ENCODE measurements around the gene DVL1.
"Not testable (repeated sequence)": the region's sequence is repeated elsewhere in the genome, so short reads cannot be mapped to it uniquely, and the experiment has no call there.

Gene DVL1

DNA sequence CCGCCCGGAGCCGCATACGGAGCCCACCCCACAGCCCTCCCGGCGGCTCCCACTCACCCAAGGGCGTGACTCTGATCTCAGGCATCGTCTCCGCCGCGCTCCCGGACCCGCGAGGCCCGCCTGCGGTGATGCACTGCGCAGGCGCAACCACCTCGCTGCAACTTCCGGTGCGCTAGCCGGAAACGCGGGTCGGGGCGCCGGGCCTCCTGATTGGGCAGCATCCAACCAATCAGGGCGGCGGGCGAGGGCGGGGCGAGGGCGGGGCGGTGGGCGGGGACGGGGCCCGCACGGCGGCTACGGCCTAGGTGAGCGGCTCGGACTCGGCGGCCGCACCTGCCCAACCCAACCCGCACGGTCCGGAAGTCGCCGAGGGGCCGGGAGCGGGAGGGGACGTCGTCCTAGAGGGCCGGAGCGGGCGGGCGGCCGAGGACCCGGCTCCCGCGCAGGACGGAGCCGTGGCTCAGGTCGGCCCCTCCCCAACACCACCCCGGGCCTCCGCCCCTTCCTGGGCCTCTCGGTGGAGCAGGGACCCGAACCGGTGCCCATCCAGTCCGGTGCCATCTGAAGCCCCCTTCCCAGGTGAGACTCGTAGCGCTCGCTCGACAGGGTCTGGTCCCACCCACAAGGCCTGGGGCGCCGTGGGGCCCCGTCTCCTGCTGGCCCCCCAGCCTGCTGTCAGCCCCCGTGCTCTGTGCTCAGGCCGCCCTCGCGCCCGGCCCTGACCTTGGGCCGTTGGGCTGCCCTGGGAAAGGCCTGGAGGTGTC is 24.5 kb downstream of the DVL1 start, which contains the start of the genes CPTP and INTS11:
TSS of gene CPTP (plus strand) at position 279 of the 764 bp plus-strand sequence. CDS start 2,109 bp downstream, outside the sequence.
TSS of gene INTS11 (minus strand) at position 137 of the 764 bp plus-strand sequence. CDS start at position 85, 52 bp downstream.
- DNase-seq: peak; percentile 96

DNA sequence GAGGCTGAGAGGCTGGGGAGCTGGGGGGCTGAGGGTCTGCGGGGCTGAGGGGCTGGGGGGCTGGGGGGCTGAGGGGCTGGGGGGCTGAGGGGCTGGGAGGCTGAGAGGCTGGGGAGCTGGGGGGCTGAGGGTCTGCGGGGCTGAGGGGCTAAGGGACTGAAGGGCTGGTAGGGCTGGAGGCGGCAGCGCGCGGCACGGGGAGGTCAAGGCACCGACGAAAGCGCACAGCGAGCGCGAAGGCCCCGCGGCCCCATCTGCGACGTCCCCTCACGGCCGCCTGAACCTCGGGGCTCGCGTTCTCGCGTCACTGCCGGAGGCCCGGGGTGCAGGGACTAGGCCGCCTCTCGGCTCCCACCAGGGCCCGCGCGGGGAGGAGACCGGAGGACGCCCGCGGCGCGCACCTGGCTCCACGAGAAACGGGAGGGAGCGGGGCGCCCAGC is 25.1 kb downstream of the DVL1 start:
- DNase-seq: no peak

DNA sequence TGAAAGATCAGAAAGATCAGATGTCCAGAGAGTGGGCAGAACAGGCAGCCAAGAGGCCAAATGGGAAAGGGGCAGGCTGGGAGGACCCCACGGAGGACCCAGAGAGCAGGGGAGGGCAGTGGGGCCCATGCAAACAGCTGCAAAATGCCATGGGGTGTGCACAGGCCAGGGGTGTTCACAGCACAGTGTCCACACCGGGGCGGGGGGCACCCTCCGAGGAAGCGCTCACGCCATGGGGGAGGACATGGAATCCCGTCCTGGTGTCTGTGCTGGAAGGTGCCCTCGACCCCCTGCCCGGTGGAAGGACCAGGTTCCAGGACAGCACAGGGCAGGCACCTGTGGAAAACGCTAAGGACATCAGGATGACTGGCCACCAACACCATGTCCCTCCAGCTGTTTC is 26.3 kb downstream of the DVL1 start:
- no peak for DNase-seq

DNA sequence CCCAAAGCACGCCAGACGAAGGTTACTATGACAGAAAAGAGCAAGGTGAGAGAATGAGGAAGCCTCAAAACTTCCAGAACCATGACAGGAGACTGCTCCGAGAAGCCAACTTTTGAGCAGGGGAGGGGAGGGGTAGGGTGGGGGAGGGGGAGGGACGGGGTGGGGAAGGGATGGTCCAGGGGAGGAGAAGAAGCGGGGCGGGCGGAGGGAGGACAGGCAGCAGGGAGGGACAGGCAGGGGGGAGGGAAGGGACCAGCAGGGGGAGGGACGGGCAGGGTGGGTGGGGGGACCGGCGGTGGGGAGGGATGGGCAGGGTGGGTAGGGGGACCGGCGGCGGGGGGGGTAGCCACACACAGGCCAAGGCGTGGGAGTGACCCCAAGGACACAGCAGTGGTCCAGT is 26.8 kb downstream of the DVL1 start:
- no peak for DNase-seq

DNA sequence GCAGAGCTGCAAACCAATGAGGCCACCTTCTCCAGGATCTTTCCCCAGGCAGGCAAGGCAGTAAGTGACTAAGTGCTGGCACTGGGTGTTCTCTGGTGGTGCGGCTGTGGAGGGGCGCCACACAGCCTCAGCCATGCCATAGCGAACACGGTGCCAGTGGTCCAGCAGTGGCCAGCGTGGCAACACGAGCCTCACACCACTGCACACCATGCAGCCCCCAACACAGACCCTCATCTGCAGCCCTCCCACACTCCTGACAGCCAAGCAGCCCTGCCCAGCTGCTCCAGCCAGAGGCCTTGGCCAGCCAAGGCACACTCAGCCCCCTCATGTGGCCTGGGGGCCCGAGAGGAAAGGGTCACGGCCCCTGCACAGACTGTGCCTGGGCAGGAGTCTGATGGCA is 27.7 kb downstream of the DVL1 start:
- no peak for DNase-seq

DNA sequence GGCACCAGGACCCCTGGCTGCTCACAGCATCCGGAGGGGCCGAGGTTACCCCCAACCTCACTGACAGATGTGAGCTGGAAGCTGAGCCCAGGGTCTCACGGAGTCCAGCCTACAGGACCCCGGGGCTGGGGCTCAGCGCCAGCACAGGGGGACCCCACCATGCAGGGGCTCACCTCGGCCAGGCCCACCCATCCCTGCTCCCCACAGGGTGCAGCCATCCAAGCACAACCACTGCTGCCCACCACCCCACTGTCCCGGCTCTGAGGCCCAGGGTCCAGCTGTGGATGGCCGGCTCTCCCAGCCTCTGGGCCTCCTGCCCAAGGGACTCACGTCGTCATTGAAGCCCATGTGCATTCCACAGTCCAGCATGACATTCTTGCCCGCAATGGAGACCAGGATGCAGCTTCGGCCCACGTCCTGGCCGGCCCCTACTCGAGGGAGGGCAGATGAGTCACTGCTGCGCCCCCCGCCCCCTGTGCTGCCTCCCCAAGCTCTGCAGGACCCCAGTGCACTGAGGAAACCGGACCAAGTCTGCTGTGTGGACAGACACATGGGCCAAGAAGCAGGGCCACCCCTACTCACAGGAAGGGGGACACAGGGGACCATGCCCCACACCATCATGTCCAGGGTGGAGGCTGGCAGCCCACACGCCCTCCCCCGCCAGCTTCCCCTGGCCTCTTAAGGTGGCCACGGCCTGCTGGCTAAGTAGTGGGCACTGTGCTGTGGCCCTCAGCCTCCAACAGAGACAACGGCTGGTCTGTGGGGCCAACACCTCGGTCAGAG is 28.4 kb downstream of the DVL1 start:
- DNase-seq: no peak

DNA sequence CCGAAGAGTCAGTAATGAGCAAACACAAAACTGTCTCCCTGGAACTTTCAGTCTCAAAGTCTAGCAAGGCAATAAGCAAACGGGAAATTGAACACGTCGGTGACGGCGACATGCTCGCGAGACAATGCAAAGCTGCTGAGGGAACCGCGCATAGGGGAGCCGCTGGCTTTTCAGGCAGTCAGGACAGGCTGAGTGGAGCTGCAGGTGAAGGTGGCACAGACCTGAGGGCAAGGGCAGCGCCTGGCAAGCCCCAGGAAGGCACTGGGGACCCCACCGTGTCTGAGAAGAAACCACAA is 29.6 kb downstream of the DVL1 start:
- no peak for DNase-seq

DNA sequence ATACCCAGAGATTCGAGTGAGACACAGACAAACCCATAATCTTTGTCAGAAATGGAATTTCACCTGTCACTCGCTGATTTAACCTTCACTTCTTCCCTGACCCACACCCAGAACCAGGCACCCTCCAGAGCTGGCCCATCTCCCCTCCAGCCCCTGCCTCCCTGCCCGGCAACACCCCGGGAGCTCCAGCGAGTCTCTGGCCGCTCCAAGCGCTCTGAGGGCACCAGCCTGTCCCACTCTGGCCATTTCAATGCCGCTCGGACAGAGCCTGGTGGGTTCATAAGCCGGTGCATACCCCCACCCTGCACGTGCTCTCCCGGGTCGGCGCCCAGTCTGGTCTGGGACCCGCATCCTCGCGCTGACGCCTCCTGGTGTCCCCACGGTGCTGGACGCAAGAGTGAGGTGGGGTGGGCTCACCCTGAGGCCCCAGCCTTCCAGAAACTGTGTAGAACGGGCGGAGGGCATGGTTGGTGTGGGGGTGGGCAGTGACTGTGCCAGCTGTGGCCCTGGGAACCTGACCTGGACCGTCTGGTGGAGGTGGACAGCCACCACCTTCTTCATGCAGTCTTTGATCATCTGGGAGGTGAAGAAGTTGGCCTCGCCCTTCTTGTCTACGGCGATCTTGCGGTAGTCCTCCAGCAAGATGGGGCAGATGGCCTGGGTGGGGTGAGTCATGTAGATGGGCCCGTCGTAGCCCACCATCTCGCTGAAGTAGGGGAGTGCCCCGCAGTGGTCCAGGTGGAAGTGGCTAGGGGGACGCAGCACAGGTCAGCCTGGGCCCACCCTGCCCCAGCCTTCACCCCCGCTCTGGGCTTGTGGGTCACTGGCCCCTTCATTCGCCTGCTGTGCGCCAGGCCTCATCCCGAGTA is 30.2 kb downstream of the DVL1 start:
- DNase-seq: no peak

DNA sequence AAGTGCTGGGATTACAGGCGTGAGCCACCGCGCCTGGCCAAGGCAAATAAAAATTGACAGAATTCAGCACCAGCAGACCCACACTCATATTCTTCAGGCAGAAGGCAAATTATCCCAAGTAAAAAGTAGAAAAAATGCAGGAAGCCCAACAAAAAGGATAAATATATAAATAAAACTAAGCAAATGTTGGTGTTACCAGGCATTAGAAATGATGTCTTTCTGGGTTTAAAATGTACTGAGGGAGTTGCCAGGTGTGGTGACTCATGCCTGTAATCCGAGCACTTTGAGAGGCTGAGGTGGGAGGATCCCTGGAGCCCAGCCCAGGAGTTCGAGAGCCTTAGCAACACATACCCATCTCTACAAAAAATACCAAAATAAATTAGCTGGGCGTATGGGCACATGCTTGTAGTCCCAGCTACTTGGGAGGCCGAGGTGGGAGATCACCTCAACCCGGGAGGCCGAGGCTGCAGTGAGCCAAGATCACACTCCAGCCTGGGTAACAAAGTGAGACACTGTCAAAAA is 31.0 kb downstream of the DVL1 start:
- no peak for DNase-seq

DNA sequence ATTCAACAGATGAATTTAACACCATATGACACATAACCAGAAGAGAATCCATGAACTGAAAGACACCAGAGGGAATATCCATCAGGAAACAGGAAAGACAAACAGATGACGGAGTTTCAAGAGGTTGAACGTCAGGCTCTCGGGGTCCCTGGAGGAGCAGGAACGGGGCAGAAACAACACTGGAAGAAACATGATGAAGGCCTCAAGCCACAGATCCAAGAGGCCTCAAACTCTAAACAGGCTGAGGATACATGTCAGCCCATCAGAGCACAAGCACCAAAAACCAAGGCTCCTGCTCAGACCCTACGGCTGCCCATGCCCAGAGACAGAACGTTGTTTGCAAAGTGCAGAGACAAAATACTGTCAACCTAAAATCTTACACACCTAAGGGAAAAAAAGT is 31.8 kb downstream of the DVL1 start:
- no peak for DNase-seq

DNA sequence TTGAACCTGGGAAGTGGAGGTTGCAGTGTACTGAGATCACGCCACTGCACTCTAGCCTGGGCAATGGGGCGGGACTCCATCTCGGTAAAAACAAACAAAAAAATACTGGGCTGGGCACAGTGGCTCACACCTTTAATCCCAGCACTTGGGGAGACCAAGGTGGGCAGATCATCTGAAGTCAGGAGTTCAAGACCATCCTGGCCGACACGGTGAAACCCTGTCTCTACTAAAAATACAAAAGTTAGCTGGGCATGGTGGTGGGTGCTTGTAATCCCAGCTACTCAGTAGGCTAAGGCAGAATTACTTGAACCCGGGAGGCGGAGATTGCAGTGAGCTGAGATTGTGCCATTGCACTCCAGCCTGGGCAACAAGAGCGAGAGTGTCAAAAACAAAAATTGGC is 33.0 kb downstream of the DVL1 start:
- DNase-seq: not testable (repeated sequence)

DNA sequence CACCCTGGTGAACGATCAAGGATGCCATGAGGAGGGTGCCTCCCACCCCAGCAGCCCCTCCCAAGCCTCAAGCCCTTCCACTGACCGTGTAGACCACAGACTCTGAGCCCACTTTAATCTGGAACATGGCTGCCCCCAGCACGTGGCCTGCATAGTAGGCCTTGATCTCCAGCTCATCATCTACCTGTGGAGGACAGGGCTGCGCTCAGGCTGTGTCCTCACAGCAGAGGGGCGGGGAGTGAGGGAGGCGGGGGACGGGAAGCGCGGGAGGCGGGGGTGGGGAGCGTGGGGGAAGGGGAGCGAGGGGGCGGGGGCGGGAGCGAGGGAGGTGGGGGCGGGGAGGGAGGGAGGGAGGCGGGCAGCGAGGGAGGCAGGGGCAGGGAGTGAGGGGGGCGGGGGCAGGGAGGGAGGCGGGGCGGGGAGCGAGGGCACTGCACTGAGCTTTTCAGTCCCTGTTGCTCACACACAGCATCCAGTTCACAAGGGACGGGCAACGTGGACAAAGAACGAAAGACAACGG is 33.7 kb downstream of the DVL1 start:
- no peak for DNase-seq

DNA sequence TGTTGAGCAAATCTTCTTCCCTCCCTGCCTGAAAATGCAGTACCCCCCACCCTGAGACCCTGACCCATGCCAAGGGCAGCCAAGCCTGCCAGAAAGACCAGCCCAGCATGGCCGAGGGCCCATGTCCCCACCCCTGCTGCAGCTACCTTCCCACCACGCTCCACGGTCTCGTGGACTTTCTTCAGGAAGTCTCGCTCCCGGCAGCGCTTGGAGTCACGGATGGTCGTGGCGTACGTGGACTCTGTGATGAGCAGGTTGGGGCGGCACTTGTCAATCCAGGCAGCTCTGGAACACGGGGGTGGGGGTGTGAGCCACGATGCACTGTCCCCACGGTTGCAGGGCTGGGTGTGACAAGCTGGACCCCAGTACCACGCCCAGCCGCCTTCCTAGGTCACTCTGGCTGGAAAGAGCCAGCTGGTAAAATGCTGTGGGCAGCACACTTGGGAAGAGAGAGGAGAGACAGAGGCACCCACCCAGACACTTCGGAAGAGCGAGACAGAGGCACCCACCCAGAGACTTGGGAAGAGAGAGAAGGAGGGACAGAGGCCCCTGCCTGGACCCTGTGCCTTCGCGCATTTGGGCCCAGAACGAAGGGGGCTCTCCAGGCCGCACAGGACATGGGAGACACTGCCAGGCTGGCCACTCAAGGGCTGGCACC is 34.4 kb downstream of the DVL1 start:
- DNase-seq: no peak

DNA sequence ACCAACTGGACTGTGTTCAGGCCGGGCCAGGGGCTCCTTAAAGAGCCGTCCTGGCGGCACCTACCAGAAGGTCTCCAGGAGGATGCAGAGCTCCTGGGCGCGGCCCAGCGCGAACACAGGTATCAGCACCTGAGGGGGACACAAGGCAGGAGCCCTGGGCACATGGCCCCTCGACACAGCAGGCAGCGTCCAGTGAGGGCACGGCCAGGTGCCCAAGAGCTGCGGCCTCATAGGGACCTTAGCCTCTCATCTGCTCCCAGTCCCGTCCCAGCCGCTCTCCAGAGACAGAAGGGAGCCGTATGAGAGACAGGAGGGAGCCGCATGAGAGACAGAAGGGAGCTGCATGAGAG is 35.0 kb downstream of the DVL1 start:
- DNase-seq: no peak

DNA sequence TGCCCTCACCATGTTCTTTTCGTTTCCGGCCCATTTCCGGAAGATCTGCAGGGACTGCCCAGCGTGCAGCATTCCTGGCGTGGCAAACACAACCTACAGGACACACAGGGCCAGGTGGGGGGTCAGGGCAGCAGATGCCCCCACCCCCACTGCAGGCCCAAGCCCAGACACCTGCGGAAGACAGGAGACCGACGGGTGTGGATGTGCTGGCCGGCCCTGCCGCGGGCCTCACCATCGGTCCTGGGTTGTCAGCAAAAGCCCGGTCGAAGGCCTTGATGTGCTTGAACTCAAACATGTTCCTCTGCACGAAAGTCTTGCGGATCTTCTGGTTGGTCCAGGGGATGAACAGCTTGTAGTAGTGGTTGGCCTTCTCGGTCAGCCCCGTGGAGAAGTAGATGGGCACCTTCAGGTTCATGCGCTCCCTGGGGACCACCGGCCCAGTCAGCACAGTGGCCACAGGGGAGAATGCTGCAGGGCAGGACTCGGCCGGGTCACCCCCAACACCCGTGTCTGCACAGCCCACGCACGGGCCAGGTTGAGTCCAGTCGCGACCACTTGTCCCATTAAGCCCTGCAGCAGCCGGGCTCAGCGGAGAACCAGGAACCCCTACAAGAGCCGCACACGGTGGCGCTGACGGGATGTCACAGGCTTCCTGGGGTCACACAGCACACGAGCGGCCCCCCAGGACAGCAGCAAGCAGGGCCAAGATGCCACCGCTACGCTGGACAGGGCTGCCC is 35.5 kb downstream of the DVL1 start:
- no peak for DNase-seq

DNA sequence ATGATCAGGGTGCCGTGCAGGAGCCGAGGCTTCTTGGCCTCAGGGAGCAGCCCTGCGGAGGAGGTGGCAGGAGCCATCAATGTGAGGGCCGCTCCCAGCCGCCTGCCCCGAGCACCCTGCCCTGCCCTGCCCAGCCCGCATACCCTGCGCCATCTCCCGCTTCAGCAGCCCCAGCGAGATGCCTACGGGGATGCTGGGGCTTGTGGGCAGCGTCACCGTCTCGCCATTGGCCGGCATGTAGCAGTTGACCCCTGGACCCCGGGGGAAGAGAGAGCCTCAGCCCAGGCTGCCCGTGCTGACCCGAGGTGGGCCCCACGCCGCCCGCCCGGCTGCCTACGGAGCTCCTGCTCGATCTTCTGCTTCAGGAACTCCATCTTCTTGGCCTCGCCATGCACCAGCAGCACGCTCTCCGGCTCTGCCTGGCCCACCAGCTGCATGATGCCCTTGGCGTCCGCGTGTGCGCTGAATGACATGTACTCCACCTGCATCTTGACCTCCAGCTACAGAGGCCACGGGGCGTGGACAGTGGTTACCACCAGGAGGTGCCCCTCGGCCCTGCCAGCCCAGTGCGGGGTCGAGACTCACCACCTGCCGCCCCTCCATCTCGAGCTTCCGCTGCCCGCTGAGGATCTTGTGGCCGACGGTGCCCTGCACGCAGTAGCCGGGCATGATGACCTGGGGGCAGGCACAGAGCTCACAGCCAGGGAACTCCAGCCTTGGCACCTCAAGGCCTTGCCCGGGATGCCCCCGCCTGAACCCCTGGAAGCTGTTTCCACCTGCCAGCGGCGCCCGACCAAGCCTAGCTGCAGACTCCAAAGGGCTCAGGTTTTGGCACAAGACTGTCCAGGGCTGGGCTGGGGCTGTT is 36.5 kb downstream of the DVL1 start:
- DNase-seq: no peak

DNA sequence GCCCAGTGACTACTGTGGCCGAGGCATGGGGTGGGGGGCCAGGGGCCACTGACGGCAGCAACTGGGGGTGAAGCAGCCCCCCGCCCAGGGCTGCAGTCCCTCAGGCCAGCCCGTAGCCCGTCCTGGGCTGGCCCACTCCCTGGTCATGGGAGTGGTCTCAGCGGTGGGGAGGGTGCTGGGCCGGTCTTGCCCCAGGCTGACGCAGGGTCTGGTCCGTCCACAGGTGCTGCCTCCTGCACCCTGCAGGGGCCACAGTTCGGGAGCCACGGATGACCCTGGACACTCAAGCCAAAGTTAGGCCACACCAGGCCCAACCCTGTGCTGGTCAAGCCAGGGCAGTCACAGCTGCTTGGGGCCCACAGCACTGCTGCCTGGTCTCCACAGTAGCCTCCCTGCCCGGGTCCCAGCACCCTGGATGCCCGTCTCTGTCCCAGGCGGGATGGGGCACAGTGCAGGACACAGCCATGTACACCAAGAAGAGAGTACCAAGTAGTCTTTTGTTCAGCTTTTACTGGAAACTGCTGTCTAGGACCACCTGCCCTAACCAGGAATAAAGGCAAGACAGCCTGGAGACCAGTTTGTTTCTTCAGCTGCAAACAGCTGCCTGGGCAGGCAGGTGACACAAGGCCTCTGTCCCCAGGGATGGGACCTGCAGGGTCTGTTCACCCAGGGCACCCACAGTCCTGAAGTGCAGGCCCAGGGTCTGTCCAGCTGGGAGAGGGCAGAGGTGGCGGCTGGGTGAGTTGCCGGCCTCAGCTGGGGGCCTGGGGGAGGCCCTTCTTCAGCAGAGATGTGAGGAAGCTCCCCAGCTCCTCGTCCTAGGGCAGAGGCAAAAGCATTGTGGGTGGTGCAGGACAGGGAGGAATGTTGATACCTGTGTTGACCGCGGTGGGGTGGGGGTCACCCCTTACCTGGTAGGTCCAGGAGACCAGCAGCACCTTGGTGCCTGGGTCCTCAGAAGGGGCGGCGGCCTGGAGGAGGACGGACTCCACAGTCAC is 37.8 kb downstream of the DVL1 start:
- DNase-seq: no peak

DNA sequence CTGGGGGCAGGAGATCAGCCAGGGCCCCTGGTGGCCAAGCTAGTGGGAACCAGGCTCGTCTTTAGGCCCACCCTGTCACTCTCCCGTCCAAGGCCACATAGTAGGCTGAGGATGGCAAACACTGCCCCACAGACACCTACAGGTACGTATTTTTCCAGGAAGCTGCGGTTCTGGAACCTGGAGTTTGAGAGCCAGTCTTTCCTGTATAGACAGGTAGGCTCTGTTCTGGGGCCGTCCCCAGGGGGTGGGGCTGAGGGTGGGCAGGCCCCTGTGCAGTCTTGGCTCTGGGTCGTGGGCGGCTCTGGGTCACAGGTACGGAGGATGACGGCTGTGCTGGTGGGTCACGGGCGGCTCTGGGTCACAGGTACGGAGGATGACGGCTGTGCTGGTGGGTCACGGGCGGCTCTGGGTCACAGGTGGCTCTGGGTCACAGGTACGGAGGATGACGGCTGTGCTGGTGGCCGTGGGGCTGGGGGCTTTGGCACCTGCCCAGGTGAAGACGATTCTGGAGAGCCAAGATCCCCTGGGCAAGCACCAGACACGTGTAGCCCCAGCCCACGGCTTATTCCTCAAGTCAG is 38.7 kb downstream of the DVL1 start:
- no peak for DNase-seq

DNA sequence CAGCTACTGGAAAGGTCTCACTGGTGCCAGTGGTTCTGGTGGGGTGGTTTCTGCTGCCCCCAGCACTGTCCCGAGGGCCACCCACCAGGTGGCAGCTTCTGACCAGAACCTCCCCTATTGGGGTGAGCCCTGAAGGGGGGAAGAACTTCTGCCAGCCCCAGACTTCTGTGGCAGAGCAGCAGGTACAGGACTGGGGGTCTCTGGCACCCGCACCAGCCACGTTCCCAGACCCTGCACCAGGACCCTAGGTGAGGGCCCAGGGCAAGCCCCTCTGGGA is 39.2 kb downstream of the DVL1 start:
- no peak for DNase-seq
